ENCODE measurements around the gene LRRC34.

The LRRC34 gene

DNA sequence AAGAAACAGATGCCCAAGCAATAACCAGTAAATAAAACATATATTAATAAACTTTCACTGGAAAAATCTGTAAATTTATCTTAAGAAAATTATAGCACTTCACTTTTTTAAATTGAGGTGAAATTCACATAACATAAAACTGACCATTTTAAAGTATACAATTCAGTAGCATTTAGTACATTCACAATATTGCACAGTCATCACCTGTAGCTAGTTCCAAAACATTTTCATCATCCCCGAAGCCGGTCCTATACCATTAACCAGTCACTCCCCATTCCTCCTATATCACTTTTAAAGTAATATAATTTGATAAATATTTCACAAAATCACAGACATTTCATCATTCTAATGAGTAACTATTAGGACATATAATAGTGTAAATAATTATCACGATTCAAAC lies 8.0 kb downstream of the LRRC34 start:
- no peak overlapping the region for H3K4me3 ChIP-seq (ENCODE audit: low read depth, low read length)
- no peak for DNase-seq (ENCODE audit: low read depth)
- TF ChIP-seq, protein P1, sequence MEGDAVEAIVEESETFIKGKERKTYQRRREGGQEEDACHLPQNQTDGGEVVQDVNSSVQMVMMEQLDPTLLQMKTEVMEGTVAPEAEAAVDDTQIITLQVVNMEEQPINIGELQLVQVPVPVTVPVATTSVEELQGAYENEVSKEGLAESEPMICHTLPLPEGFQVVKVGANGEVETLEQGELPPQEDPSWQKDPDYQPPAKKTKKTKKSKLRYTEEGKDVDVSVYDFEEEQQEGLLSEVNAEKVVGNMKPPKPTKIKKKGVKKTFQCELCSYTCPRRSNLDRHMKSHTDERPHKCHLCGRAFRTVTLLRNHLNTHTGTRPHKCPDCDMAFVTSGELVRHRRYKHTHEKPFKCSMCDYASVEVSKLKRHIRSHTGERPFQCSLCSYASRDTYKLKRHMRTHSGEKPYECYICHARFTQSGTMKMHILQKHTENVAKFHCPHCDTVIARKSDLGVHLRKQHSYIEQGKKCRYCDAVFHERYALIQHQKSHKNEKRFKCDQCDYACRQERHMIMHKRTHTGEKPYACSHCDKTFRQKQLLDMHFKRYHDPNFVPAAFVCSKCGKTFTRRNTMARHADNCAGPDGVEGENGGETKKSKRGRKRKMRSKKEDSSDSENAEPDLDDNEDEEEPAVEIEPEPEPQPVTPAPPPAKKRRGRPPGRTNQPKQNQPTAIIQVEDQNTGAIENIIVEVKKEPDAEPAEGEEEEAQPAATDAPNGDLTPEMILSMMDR (IDR thresholded peaks at IDR 0.05; ENCODE audit: control insufficient read depth, extremely low read depth, insufficient read depth) = no peak

DNA sequence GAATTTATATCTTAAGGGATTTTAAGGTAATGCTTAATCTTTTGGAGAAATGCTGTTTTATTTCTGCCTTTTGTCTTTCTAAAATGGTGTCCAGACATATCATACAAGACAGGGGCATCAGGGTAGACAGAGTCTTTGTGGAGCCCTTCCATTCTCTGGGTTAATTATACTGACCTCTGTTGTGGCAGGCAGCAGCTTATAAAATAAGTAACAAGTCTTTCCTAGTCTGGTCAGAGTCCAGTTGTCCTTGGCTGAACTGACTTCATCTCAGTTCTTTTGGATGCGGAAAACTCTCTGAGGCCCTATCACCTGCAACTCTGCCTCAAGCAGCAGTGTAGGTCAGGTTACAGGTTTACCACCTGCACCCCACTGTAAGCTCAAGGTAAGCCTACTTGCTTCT lies 20.3 kb downstream of the LRRC34 start:
- TF ChIP-seq, protein P1 (IDR thresholded peaks at IDR 0.05; ENCODE audit: control insufficient read depth, extremely low read depth, insufficient read depth) = no peak
- H3K4me3 ChIP-seq (ENCODE audit: low read depth, low read length) = no peak overlapping the region
- DNase-seq (ENCODE audit: low read depth) = no peak

DNA sequence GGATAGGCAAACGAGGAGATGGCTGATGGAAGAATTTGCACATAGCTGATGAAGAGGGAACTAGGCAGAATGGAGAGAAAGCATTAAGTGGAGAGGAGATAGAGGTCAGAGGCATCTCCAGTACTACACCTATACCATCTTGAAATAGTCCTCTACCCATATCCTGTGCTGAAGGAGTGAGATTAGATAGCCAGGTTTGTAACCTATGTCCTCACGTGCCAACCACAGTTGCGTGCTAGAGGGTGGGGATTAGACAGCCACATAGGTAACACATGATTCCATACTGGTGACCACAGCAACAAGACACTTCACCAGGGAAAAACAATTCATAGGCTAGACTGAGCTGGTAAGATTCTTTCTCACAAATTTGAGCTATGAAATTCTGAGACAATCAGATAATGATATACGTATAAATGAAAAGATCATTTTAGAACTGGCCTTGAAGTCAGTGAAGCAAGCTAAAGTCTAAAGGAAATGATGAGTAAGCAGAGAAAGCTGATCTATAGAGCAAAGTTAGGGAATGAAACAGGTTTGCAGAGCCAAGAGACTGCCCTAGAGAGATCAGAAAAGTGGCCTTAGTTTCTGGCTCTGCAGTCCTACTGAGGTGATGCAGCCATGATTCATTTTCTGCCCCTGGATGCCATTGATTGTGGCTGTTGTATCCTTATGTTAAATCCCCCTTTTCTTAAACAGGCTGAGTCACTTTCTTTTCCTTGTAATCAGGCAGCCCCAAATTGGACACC lies 21.8 kb downstream of the LRRC34 start:
- TF ChIP-seq, protein P1 (IDR thresholded peaks at IDR 0.05; ENCODE audit: control insufficient read depth, extremely low read depth, insufficient read depth) = no peak
- no peak for DNase-seq (ENCODE audit: low read depth)
- no peak overlapping the region for H3K4me3 ChIP-seq (ENCODE audit: low read depth, low read length)

DNA sequence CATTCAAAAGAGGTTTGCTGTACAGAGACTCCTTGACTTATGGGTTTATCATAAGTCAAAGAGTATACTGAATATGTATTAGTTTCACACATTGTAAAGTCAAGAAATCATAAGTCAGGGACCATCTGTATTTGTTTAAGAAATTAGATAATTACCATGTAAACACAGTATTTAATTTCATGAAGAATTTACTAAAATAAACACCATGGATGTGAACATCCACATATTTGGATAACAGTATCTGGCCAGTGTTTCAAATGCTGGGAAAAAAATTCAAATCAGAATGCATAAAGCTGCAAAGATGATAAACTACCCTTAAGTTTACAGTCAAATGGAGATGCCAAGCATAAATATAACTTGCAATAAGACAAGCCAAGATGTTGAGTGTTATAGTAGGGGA lies 22.5 kb downstream of the LRRC34 start:
- TF ChIP-seq, protein P1 (IDR thresholded peaks at IDR 0.05; ENCODE audit: control insufficient read depth, extremely low read depth, insufficient read depth) = no peak
- no peak for DNase-seq (ENCODE audit: low read depth)
- no peak overlapping the region for H3K4me3 ChIP-seq (ENCODE audit: low read depth, low read length)

DNA sequence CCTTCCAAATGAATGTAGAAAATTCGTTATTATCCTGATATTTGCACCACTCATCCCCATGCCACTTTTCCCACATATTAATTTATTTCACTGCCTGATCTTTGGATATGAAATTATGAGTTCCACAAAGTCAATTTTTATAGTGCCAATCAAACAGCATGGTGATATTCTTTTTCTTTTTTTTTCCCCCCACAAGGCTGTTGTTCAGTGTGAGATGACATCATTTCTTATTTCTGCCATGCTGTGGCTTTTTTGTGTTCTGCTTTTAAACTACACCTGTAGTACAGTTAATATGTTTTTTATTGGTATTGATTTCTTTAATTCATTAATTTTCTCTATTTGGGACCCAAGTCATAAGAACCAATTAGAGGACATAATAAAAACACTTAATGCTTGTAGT lies 24.9 kb downstream of the LRRC34 start:
- TF ChIP-seq, protein P1 (IDR thresholded peaks at IDR 0.05; ENCODE audit: control insufficient read depth, extremely low read depth, insufficient read depth) = no peak
- no peak overlapping the region for H3K4me3 ChIP-seq (ENCODE audit: low read depth, low read length)
- DNase-seq (ENCODE audit: low read depth) = no peak

DNA sequence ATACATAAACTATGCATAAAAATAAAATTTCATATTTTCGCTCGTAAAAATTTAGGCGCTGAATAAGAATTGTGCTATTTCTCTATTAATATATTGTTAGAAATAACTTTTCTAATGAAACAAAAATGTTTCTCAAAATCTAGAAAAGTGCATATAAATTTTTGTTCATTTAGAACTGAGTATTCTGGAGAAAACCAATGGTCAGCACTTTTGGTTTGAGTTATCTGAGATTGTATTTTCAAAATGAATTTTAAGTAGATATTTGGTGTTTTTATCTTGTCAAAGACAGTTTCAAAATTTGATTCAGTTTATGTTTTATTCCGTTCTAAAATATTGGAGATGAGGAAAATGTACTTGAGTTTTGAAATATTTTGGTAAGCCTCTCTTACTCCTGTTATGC lies 25.6 kb downstream of the LRRC34 start:
- TF ChIP-seq, protein P1 (IDR thresholded peaks at IDR 0.05; ENCODE audit: control insufficient read depth, extremely low read depth, insufficient read depth) = no peak
- no peak overlapping the region for H3K4me3 ChIP-seq (ENCODE audit: low read depth, low read length)
- no peak for DNase-seq (ENCODE audit: low read depth)

All from LNCaP clone FGC (cell line).